ENCODE data around the gene USP30.
"Not testable (repeated sequence)": the region's sequence is repeated elsewhere in the genome, so short reads cannot be mapped to it uniquely, and the experiment has no call there.

Gene USP30, protein sequence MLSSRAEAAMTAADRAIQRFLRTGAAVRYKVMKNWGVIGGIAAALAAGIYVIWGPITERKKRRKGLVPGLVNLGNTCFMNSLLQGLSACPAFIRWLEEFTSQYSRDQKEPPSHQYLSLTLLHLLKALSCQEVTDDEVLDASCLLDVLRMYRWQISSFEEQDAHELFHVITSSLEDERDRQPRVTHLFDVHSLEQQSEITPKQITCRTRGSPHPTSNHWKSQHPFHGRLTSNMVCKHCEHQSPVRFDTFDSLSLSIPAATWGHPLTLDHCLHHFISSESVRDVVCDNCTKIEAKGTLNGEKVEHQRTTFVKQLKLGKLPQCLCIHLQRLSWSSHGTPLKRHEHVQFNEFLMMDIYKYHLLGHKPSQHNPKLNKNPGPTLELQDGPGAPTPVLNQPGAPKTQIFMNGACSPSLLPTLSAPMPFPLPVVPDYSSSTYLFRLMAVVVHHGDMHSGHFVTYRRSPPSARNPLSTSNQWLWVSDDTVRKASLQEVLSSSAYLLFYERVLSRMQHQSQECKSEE

GRCh38 chr12:109052414-109053323, at the start of gene USP30:
Gene USP30 (plus strand): TSS chr12:109052576. CDS start chr12:109052679, 103 bp downstream.
- peak; percentile 83 for DNase-seq (ENCODE audit: low spot score)

DNA sequence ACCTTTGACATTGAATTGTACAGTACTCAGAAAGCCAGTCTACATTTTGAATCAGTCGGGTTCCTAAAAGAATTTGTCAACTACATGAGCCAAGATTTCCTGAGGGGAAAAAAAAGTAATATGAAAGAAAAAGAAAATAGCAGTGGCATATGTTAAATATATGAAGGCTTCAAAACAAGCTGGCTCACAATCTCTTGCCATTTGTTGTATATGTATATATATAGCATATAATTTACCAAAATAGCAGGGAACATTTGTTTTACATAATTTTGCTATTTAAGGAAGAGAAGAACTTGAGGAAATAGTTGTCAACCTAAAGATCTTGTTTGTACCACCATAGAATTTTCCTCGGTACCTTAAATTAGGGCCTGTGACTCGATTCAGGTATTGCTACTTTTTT, 48.4 kb upstream of the USP30 start:
- DNase-seq (ENCODE audit: low spot score), result no peak

DNA sequence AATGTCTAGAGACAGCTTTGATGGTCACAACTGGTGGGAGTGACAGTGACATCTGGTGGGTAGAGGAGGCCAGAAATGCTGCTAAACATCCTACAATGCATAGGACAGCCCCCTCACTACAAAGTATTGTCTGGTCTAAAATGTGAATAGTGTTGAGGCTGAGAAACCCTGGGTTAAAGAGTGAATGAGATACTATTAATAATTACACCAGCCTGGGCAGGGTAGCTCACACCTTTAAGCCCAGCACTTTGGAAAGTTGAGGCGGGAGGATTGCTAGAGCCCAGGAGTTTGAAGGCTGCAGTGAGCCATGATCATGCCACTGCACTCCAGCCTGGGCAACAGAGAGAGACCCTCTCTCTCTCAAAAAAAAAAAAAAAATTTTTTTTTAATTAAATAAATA, 42.6 kb upstream of the USP30 start:
- DNase-seq (ENCODE audit: low spot score), result no peak

DNA sequence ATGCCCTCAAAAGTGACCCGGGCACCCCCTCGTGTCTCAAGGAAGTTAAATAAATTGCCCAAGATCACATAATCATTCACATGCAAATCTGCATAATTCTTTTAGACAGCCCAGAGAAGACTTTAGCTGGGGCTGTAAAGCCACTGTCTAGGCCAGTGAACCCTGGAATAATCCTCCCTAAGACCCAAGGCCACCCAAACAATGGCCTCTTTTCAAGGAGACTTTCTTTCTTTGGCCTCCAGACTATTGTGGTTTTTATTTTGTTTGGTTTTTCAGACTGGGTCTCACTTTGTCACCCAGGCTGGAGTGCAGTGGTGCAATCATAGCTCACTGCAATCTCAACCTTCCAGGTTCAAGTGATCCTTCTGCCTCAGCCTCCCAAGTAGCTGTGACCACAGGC, 42.1 kb upstream of the USP30 start:
- no peak for DNase-seq (ENCODE audit: low spot score)

DNA sequence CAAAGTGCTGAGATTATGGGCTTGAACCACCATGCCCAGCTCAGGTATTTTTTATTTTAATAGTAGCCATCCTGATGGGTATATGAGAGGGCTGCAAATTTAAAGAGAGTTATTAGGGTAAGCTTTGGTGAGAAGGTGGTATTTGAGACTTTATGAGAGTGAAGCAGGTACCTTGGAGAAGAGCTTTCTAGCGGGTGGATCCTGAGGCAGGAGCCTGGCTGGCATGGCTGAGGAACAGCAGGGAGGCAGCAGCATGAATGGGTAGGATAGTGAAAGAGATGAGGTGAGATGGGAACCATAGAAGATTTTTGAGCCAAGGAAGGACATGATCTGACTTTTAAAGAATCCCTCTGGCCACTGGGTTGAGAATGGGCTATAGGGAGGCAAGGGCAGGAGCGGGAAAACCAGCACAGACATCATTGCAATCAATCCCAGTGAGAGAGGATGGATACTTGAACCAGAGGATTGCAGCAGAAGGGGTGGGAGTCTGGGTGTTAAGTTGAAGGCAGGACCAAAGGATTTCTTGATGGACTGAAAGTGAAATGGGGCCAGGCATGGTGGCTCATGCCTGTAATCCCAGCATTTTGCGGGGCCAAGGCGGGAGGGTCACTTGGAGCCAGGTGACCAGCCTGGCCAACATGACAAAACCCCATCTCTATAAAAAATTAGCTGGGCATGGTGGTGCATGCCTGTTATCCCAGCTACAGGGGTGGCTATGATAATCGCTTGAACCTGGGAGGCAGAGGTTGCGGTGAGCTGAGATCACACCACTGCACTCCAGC, 37.2 kb upstream of the USP30 start:
- DNase-seq (ENCODE audit: low spot score), result no peak

DNA sequence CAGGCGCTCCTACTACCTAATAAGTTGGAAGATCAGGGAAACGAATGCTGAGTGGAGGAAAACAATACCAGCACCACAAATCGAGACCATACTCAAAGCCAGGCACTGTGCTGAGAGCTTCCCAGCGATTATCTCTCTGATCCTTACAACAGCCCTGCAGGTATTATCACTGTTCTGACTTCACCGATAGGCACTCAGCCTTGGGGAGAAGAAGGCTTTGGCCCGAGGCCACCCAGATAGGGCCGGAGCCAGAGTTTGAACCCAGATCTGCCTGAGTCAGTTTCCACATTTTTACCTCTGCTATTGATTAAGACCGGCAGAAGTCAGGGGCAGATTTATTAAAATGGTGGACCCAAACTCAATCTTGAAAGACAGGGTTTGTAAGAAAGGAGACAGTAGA, 36.4 kb upstream of the USP30 start:
- no peak for DNase-seq (ENCODE audit: low spot score)

DNA sequence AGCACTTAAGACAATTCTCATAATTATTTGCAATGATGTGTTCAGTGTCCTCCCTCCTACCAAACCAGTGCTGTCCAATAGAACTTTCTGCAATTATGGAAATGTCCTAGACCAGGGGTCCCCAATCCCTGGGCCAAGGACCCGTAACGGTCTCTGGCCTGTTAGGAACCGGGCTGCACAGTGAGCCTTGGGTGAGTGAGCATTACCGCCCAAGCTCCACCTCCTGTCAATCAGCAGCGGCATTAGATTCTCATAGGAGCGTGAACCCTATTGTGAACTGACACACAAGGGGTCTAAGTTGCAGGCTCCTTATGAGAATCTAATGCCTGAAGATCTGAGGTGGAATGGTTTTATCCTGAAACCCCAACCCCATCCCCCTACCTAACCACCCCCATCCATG, 35.4 kb upstream of the USP30 start:
- DNase-seq (ENCODE audit: low spot score), result no peak

DNA sequence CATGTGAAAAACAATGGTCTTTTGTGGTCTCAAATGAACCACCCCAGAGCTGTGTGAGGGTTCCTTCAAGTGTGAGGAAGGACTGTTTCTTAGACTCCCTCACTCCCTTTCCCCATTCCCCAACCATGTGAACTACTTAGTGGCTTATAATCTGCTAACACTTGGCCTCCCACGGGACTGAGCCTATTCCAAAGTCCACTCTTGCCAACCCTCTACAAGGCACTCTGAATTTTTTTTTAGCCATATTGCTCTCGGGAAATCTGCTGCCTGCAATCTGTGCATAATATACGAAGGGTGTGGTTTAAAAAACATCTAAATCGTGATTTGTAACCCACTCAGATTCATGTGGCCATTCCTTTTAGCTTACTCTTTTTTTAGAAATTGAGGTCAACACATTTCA, 34.1 kb upstream of the USP30 start:
- no peak for DNase-seq (ENCODE audit: low spot score)

GRCh38 chr12:109020146-109020795, 32.1 kb upstream of the USP30 start:
- DNase-seq (ENCODE audit: low spot score), result no peak

DNA sequence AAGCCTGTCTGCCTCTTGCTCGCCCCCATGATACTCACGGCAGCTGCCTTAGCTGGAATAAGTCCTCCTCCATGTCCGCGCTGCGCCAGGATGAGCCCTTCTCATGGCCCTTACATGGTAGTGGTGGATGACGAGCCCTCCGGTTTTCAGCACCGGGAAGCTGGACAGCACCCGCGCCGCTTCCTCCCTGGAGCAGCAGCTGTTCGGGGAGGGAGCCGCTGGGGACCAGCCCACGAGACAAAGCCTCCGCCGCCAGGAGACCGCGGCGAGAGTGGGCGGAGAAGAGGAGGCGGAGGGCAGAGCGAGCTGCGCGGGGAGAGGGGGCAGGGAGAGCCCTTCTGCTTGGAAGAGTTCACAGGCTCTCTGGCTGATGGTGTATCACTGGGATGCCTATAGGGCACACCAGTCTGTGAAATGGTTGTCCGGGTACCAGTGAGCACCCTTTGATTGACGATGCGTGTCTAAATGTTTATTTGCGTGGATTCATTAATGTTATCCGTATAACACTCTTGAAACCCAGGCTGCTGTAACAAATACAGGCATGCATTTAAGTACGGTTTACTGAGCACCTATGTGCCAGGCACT, 31.5 kb upstream of the USP30 start, which contains the start of gene SVOP:
SVOP (minus strand) TSS at position 273 of the 585 bp plus-strand sequence; CDS start at position 73, 200 bp downstream.
- DNase-seq (ENCODE audit: low spot score), result peak; percentile 83

DNA sequence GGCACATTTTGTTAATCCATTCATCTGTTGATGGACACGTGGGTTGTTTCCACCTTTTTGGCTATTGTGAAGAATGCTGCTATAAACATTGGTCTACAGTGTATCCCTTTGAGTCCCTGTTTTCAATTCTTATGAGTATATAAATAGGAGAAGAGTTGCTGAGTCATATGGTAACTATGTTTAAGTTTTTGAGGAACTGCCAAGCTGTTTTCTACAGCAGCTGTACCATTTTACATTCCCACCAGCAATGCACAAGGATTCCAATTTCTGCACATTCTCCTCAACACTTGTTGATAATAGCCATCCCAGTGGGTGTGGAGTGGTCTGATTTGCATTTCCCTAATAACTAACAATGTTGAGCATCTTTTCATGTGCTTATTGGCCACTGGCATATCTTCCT, 24.6 kb upstream of the USP30 start:
- no peak for DNase-seq (ENCODE audit: low spot score)

DNA sequence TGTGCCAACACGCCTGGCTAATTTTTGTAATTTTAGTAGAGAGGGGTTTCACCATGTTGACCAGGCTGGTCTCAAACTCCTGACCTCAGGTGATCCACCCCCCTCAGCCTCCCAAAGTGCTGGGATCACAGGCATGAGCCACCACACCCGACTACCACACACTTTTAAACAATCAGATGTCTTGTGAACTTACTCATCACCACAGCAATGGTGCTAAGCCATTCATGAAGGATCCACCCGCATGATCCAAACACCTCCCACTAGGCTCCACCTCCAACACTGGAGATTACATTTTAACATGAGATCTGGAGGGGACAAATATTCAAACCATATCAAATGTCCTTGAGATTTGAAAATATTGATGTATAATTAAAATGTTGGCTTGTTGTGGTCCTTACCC, 23.8 kb upstream of the USP30 start:
- DNase-seq (ENCODE audit: low spot score), result not testable (repeated sequence)

GRCh38 chr12:109029411-109029810, 23.0 kb upstream of the USP30 start:
- no peak for DNase-seq (ENCODE audit: low spot score)

- DNase-seq (ENCODE audit: low spot score), result no peak
Observed at GRCh38 chr12:109033239-109034196, 18.9 kb upstream of the USP30 start.

DNA sequence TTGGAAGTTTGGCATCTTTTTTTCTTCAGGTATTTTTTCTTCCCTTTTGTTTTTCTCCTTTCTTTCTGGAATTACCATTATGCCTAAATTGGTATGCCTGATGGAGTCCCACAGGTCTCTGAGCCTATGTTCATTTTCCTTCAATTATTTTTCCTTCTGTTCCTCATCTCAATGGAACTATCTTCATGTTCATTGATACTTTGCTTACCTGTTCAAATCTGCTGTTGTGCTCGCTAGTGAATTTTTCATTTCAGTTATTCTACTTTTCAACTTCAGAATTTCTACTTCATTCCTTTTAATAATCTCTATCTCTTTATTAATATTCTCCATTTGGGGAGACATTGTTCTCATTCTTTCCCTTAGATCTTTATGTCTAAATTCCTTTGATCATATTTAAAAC, 15.4 kb upstream of the USP30 start:
- DNase-seq (ENCODE audit: low spot score), result no peak

DNA sequence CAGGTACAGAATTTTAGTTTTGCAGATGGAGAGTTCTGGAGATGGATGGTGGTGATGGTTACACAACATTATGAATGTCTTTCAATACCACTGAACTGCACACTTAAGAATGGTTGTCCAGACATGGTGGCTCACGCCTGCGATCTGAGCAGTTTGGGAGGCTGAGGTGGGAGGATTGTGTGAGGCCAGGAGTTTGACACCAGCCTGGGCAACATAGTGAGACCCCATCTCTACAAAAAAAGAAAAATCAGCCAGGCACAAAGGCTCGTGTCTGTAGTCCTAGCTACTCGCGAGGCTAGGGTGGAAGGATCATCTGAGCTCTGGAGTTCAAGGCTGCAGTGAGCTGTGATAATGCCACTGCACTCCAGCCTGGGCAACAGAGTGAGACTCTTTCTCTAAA, 8.1 kb upstream of the USP30 start:
- DNase-seq (ENCODE audit: low spot score), result no peak

DNA sequence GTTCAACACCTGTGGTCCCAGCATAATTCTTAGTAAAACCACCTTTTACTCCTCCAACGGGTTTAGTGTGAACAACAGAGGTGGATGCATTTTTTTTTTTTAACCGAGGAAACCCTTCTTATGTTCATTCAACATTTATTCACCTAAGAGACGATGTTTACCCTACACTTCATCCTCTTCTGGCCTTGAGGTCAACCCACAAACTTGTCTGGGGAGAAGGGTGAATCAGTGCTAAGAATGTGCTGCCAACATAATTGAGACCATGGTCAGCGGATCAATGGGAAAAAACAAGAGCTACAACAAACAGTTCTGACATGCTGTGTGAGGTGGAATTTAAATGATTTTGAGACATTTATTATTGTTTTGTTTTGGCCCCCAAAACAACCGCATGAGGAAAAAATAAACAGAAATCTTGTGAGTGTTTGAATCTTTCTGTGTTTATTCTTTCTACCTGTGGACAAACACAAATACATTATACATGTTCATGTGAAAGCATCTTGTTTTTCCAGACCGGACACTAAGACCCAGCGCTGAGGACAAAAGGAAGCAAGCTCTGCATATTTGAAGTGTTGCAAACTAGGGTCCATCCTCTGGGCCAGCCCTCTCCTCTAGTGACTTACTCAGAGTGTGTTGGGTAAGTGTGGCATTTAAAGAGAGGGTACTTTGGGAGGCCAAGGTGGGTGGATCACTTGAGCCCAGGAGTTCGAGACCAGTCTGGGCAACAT, 5.1 kb upstream of the USP30 start:
- DNase-seq (ENCODE audit: low spot score), result no peak

DNA sequence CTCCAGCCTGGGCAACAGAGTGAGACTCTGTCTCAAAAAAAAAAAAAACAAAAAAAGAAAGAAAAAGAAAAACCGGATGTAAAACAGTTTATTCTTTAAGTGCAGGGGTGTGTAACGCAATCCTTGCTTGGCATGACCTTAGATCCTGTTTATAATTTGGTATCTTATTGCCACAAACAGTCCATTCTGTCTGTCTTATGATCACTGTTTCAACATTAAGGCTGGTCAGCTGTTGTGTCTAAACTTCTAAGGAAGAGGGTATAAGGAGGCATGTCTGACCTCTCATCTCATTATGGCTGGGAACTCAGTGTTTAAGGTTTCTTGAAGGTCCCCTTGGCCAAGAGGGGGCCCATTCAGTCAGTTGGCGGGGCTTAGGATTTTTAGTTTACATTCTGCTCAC, 3.7 kb upstream of the USP30 start:
- not testable (repeated sequence) for DNase-seq (ENCODE audit: low spot score)

GRCh38 chr12:109049794-109050193, 2.6 kb upstream of the USP30 start:
- not testable (repeated sequence) for DNase-seq (ENCODE audit: low spot score)

Data from globus pallidus (tissue), 1 donor.